Skeletal muscle cell (primary cell): ENCODE measurements around the gene PAPPA.

ENCODE experiments used
- DNase-seq: peaks from one replicate; pipeline ENCODE4 v3.0.0-alpha.2; 2010; ENCODE audit warnings: low read depth
- H3K4me3 ChIP-seq: 2 replicates; pipeline ENCODE4 v1.5.1; 2011; ENCODE audit warnings: low read depth, mild to moderate bottlenecking, control low read depth, low read length, moderate library complexity

The PAPPA gene

GRCh38 chr9:116422119-116422979 is 268.8 kb downstream of the PAPPA start:
- H3K4me3 ChIP-seq: no peak overlapping the region
- no peak for DNase-seq

- DNase-seq: no peak
- H3K4me3 ChIP-seq: no peak overlapping the region
These were observed 269.6 kb downstream of the PAPPA start for GRCh38 chr9:116423149-116423548.

- DNase-seq: no peak
- H3K4me3 ChIP-seq: no peak overlapping the region
These were observed 271.7 kb downstream of the PAPPA start for GRCh38 chr9:116425244-116425643.

GRCh38 chr9:116430849-116431248 is 277.3 kb downstream of the PAPPA start:
- no peak for DNase-seq
- H3K4me3 ChIP-seq: no peak overlapping the region

GRCh38 chr9:116432051-116432450 is 278.5 kb downstream of the PAPPA start:
- no peak for DNase-seq
- H3K4me3 ChIP-seq: no peak overlapping the region

- no peak for DNase-seq
- H3K4me3 ChIP-seq: no peak overlapping the region
These were observed 280.7 kb downstream of the PAPPA start for GRCh38 chr9:116434314-116434713.

GRCh38 chr9:116435706-116436105 is 282.1 kb downstream of the PAPPA start:
- H3K4me3 ChIP-seq: no peak overlapping the region
- no peak for DNase-seq

- no peak overlapping the region for H3K4me3 ChIP-seq
- DNase-seq: no peak
These were observed 282.5 kb downstream of the PAPPA start for GRCh38 chr9:116436121-116436520.

- no peak for DNase-seq
- H3K4me3 ChIP-seq: no peak overlapping the region
These were observed 284.1 kb downstream of the PAPPA start for GRCh38 chr9:116437411-116438370.

- H3K4me3 ChIP-seq: no peak overlapping the region
- no peak for DNase-seq
These were observed 288.9 kb downstream of the PAPPA start for GRCh38 chr9:116442528-116442927.

- peak; percentile 29 for DNase-seq
- no peak overlapping the region for H3K4me3 ChIP-seq
These were observed 294.3 kb downstream of the PAPPA start for GRCh38 chr9:116447934-116448333.

- no peak overlapping the region for H3K4me3 ChIP-seq
- DNase-seq: no peak
These were observed 294.8 kb downstream of the PAPPA start for GRCh38 chr9:116448431-116448830.

- H3K4me3 ChIP-seq: no peak overlapping the region
- DNase-seq: no peak
These were observed 296.4 kb downstream of the PAPPA start for GRCh38 chr9:116449949-116450348.

GRCh38 chr9:116450378-116451139 is 297.0 kb downstream of the PAPPA start:
- no peak overlapping the region for H3K4me3 ChIP-seq
- peak; percentile 97 for DNase-seq

- H3K4me3 ChIP-seq: no peak overlapping the region
- DNase-seq: no peak
These were observed 298.0 kb downstream of the PAPPA start for GRCh38 chr9:116451500-116452115.
